Measurements from ENCODE around the gene RBM8A.

The RBM8A gene

GRCh38 chr1:145871994-145872924, 55.0 kb downstream of the RBM8A start:
- peak in 1 of 2 experiments; percentile 23 for DNase-seq

All from SHP77 (cell line).